Left lung (tissue), 10 donors: ENCODE measurements around the gene BGN. TPM values are rescaled to one million over a fixed set of nuclear protein-coding genes. Genes with fewer than 3 reads are reported as not detected.

Source experiments
- ATAC-seq: fragments of 200-7000 bp; cut with Tn5 transposase; one replicate; pipeline ENCODE4 v1.9.1; 2020; ENCODE audit warnings: moderate library complexity
- DNase-seq, 4 donors: peaks; one replicate each; pipeline ENCODE4 v3.0.0-alpha.2; 2013 to 2020
- H3K27ac ChIP-seq, 2 donors: fragments of 200-600 bp; sonication (generic) in 1 of 2; one replicate each; pipeline versions ENCODE4 v1.5.0 to v1.8.0; 2020 to 2021
- H3K27me3 ChIP-seq, 2 donors: fragments of 200-600 bp; sonication (generic) in 1 of 2; one replicate each; pipeline versions ENCODE4 v1.5.0 to v1.8.0; 2020 to 2021
- H3K36me3 ChIP-seq, 2 donors: fragments of 200-600 bp; sonication (generic) in 1 of 2; one replicate each; pipeline versions ENCODE4 v1.5.0 to v1.8.0; 2020 to 2021
- H3K4me1 ChIP-seq, 2 donors: fragments of 200-600 bp; one replicate each; pipeline ENCODE4 v1.8.0; 2021
- H3K4me3 ChIP-seq, 2 donors: fragments of 200-600 bp; sonication (generic) in 1 of 2; one replicate each; pipeline versions ENCODE4 v1.5.0 to v1.8.0; 2020 to 2021; ENCODE audit warnings: mild to moderate bottlenecking in 1 of 2
- H3K9me3 ChIP-seq, 2 donors: fragments of 200-600 bp; sonication (generic) in 1 of 2; one replicate each; pipeline versions ENCODE4 v1.5.0 to v1.8.0; 2020 to 2021
- CTCF ChIP-seq, 2 donors: fragments of 200-600 bp; sonication (generic) in 1 of 2; IDR thresholded peaks; one replicate each; pipeline versions ENCODE4 v1.5.0 to v1.8.0; 2021; ENCODE audit warnings: antibody characterized with exemption in 2 of 2
- intact Hi-C, 2 donors: fragments of 100-400 bp; cut with DNase I; formaldehyde crosslinking; loops; one replicate each; pipeline versions ENCODE4 v1.11.2 to v1.14.2; 2022
- polyA plus RNA-seq, 6 donors: library from polyadenylated mRNA; unstranded; fragments of 120-200 nt; gene quantifications; one replicate each; pipeline ENCODE4 v1.2.1, GENCODE V29; 2013; ENCODE audit not compliant: insufficient read length in 6 of 6
- total RNA-seq, 2 donors: library from RNA; stranded (reverse); fragmentation: NEBNext Ultra II Directional; extraction: Animal tissue kit (Norgen Biotek cat#: 25700); gene quantifications; one replicate each; pipeline ENCODE4 v1.2.1, GENCODE V29; 2021
- donor health status: DM: no; HTN: yes; CAD: no.
- donor health status: DM: no; HTN: no; CAD: no.

BGN gene
- total and polyA plus RNA-seq, 8 donors = 175 to 492 (median 202) TPM

- ATAC-seq = no peak
- intact Hi-C loops = no loop called here
These were observed 34.8 kb upstream of the BGN start for GRCh38 chrX:153459986-153460385.

DNA sequence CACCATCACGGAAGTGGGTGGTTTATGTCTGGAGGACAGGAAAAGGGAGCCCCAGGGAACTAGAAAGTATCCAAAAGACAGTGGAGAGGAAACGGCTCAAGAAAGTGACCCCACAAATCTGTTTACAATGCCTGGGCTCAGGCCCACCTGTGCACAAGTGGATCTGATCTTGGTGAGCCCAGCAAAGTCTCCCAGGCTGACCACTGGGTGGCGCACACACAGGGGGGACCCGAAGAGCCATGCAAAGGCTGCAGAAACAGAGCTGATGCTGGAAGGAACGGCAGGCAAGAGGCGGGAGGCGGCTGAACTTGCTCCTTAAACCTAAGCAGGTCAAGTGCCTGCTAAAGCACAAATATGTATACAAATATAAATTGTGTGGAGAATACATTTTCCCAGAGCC, 34.0 kb upstream of the BGN start:
- DNase-seq = no peak
- H3K36me3 ChIP-seq = peaks cover 0 to 38% of the 10 kb centered on the region in 2 donors
- no peaks in the 10 kb centered on the region for H3K9me3 ChIP-seq
- H3K4me1 ChIP-seq = no peaks in the 10 kb centered on the region
- no peaks in the 10 kb centered on the region for H3K27me3 ChIP-seq
- no peak overlapping the region for H3K4me3 ChIP-seq
- no peak overlapping the region for H3K27ac ChIP-seq
- TF ChIP-seq CTCF (IDR thresholded peaks at IDR 0.05) = peak; percentile 34 to 43
- ATAC-seq = peak; percentile 74
- intact Hi-C loops = no loop called here

More at GRCh38 chrX:153459986-153460385, 34.8 kb upstream of the BGN start:
- H3K4me1 ChIP-seq = no peaks in the 10 kb centered on the region
- no peak overlapping the region for H3K4me3 ChIP-seq
- no peak for TF ChIP-seq CTCF (IDR thresholded peaks at IDR 0.05)
- H3K27me3 ChIP-seq = no peaks in the 10 kb centered on the region
- DNase-seq = no peak
- no peaks in the 10 kb centered on the region for H3K9me3 ChIP-seq
- peaks cover 0 to 47% of the 10 kb centered on the region in 2 donors for H3K36me3 ChIP-seq
- no peak overlapping the region for H3K27ac ChIP-seq

- Histone ChIP-seq H3K36me3 (peaks cover 0 to 30% of the 10 kb centered on the region in 2 donors), H3K27me3 (no peaks in the 10 kb centered on the region), H3K4me1 (no peaks in the 10 kb centered on the region), H3K4me3 (no peak overlapping the region), H3K27ac (no peak overlapping the region), H3K9me3 (no peaks in the 10 kb centered on the region)
- DNase-seq (no peak), ATAC-seq (no peak)
- intact Hi-C loops = no loop called here
- no peak for TF ChIP-seq CTCF (IDR thresholded peaks at IDR 0.05)
These were observed 32.5 kb upstream of the BGN start for GRCh38 chrX:153462291-153462690.

DNA sequence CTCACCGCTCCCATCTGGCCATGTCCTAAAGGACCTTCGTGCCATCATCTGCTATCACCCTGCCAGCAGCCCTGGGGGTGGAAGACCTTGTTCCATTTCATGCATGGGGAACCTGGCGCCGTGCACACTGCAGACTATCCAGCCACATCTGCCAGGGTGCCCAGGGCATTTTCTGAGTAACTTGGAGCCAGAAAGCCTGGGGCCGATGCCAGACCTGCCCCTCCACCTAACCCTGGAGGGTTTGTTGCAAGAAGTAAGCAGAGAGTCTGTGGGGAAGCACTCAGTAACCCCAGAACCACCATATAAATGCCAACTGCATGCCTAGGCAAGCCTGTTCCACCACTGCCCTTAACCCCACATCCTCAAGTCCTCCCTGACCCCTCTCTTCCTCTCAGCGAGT, 31.7 kb upstream of the BGN start:
- intact Hi-C loops = no loop called here
- Histone ChIP-seq H3K9me3 (no peaks in the 10 kb centered on the region), H3K4me1 (no peaks in the 10 kb centered on the region), H3K4me3 (no peak overlapping the region), H3K27me3 (no peaks in the 10 kb centered on the region), H3K36me3 (peaks cover 0 to 23% of the 10 kb centered on the region in 2 donors), H3K27ac (no peak overlapping the region)
- DNase-seq = peak in 1 of 4 donors; percentile 4
- ATAC-seq = no peak
- no peak for TF ChIP-seq CTCF (IDR thresholded peaks at IDR 0.05)

- TF ChIP-seq CTCF (IDR thresholded peaks at IDR 0.05) = no peak
- H3K27ac ChIP-seq = no peak overlapping the region
- no peaks in the 10 kb centered on the region for H3K27me3 ChIP-seq
- no peak overlapping the region for H3K4me3 ChIP-seq
- no peaks in the 10 kb centered on the region for H3K9me3 ChIP-seq
- H3K4me1 ChIP-seq = peaks cover 0 to under 1% of the 10 kb centered on the region in 2 donors
- intact Hi-C loops = no loop called here
- peaks cover 0 to 21% of the 10 kb centered on the region in 2 donors for H3K36me3 ChIP-seq
- peak in 1 of 4 donors; percentile 39 for DNase-seq
- ATAC-seq = no peak
These were observed 31.2 kb upstream of the BGN start for GRCh38 chrX:153463556-153463955.
